ENCODE measurements around the gene INSM1. TPM values are rescaled to one million over a fixed set of nuclear protein-coding genes. Genes with fewer than 3 reads are reported as not detected.

Gene INSM1
- polyA plus RNA-seq, 1 experiment, result not detected

GRCh38 chr20:20414640-20415220 is 46.8 kb downstream of the INSM1 start:
- DNase-seq (ENCODE audit: low read depth, low spot score), result no peak
- Histone ChIP-seq H3K4me3 (ENCODE audit: low read depth, low read length) (no peak overlapping the region), H3K9me3 (ENCODE audit: control insufficient read depth, insufficient read depth, low read length) (no peaks in the 10 kb centered on the region; the same call in 1 of the 2 replicates), H3K27me3 (ENCODE audit: control insufficient read depth, insufficient read depth, low read length) (no peaks in the 10 kb centered on the region), H3K27ac (ENCODE audit: low read depth, low read length) (no peak overlapping the region)
- ChIA-PET POLR2A (no interaction called here), CTCF (no interaction called here)
- no peak for TF ChIP-seq CTCF (IDR thresholded peaks at IDR 0.05; ENCODE audit: low read depth, low read length)

- Histone ChIP-seq H3K27me3 (ENCODE audit: control insufficient read depth, insufficient read depth, low read length) (no peaks in the 10 kb centered on the region), H3K27ac (ENCODE audit: low read depth, low read length) (no peak overlapping the region), H3K9me3 (ENCODE audit: control insufficient read depth, insufficient read depth, low read length) (no peaks in the 10 kb centered on the region; the same call in 1 of the 2 replicates), H3K4me3 (ENCODE audit: low read depth, low read length) (no peak overlapping the region)
- ChIA-PET POLR2A (no interaction called here), CTCF (no interaction called here)
- TF ChIP-seq CTCF (IDR thresholded peaks at IDR 0.05; ENCODE audit: low read depth, low read length), result no peak
- DNase-seq (ENCODE audit: low read depth, low spot score), result no peak
Observed at GRCh38 chr20:20415321-20415720, 47.4 kb downstream of the INSM1 start.

GRCh38 chr20:20417876-20418676 is 50.2 kb downstream of the INSM1 start:
- ChIA-PET POLR2A (no interaction called here), CTCF (interaction anchor here (0.8 kb wide), 1 partner anchor 11 kb away, joined by 5 read pairs; no protein-coding TSS in a partner anchor)
- Histone ChIP-seq H3K9me3 (ENCODE audit: control insufficient read depth, insufficient read depth, low read length) (no peaks in the 10 kb centered on the region; the same call in 1 of the 2 replicates), H3K27me3 (ENCODE audit: control insufficient read depth, insufficient read depth, low read length) (no peaks in the 10 kb centered on the region), H3K4me3 (ENCODE audit: low read depth, low read length) (no peak overlapping the region), H3K27ac (ENCODE audit: low read depth, low read length) (no peak overlapping the region)
- no peak for TF ChIP-seq CTCF (IDR thresholded peaks at IDR 0.05; ENCODE audit: low read depth, low read length)
- DNase-seq (ENCODE audit: low read depth, low spot score), result no peak
